GM15510 (cell line): ENCODE measurements around the gene ARID4B.

Experiments
- POLR2A ChIP-seq: IDR thresholded peaks from 3 replicates; pipeline ENCODE4 v1.6.1; 2011; ENCODE audit warnings: borderline replicate concordance; ENCODE audit not compliant: insufficient read length; ENCODE audit errors: extremely low read depth

Gene ARID4B

GRCh38 chr1:235124665-235125064, 203.3 kb downstream of the ARID4B start:
- TF ChIP-seq POLR2A, result no peak

GRCh38 chr1:235124111-235124510, 203.9 kb downstream of the ARID4B start:
- TF ChIP-seq POLR2A, result no peak

GRCh38 chr1:235122348-235122747, 205.6 kb downstream of the ARID4B start:
- TF ChIP-seq POLR2A, result no peak
